Panc1 (cell line): ENCODE measurements around the gene TEX26.

Experiments
- POLR2AphosphoS5 ChIP-seq: IDR thresholded peaks from 2 replicates; pipeline ENCODE4 v1.6.1; 2012; ENCODE audit warnings: mild to moderate bottlenecking, low read depth, low read length, moderate library complexity
- SIN3A ChIP-seq: IDR thresholded peaks from 2 replicates; pipeline ENCODE4 v1.6.1; 2012; ENCODE audit warnings: low read depth, mild to moderate bottlenecking, low read length, moderate library complexity, borderline replicate concordance; ENCODE audit not compliant: insufficient read depth
- TF ChIP-seq, protein P1 (sequence below): fragments of 450-650 bp; IDR thresholded peaks from 2 replicates; pipeline ENCODE4 v1.5.1; 2017; ENCODE audit warnings: mild to moderate bottlenecking
- TF ChIP-seq, protein P2 (sequence below), 2 experiments: IDR thresholded peaks; 2 replicates each; pipeline ENCODE4 v1.6.1; 2011 to 2012; ENCODE audit warnings: low read depth in 2 of 2, control low read depth in 1 of 2, low read length in 1 of 2, mild to moderate bottlenecking in 1 of 2, moderate library complexity in 1 of 2; ENCODE audit not compliant: insufficient read depth in 1 of 2

DNA sequence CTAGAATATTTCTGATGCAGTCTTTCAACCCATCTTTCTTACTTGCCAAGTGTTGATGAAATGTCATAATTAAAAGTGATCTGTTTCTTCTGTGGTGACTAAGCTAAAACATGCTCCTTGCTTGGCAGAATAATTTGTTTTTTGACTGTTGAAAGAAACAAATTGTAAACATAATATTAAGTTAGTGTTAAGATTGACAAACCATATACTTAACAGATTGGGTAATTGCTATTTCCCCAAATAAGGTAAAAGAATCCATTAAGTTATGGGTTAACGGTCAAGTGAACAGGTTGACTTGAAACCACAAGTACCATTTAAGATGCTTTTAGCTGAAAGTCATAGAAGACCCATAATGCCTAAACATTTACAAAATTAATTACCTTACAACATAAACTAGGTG, 62.9 kb downstream of the TEX26 start:
- TF ChIP-seq, protein P1, sequence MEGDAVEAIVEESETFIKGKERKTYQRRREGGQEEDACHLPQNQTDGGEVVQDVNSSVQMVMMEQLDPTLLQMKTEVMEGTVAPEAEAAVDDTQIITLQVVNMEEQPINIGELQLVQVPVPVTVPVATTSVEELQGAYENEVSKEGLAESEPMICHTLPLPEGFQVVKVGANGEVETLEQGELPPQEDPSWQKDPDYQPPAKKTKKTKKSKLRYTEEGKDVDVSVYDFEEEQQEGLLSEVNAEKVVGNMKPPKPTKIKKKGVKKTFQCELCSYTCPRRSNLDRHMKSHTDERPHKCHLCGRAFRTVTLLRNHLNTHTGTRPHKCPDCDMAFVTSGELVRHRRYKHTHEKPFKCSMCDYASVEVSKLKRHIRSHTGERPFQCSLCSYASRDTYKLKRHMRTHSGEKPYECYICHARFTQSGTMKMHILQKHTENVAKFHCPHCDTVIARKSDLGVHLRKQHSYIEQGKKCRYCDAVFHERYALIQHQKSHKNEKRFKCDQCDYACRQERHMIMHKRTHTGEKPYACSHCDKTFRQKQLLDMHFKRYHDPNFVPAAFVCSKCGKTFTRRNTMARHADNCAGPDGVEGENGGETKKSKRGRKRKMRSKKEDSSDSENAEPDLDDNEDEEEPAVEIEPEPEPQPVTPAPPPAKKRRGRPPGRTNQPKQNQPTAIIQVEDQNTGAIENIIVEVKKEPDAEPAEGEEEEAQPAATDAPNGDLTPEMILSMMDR, result no peak
- TF ChIP-seq POLR2AphosphoS5, result no peak
- no peak for TF ChIP-seq SIN3A
- TF ChIP-seq, protein P2, sequence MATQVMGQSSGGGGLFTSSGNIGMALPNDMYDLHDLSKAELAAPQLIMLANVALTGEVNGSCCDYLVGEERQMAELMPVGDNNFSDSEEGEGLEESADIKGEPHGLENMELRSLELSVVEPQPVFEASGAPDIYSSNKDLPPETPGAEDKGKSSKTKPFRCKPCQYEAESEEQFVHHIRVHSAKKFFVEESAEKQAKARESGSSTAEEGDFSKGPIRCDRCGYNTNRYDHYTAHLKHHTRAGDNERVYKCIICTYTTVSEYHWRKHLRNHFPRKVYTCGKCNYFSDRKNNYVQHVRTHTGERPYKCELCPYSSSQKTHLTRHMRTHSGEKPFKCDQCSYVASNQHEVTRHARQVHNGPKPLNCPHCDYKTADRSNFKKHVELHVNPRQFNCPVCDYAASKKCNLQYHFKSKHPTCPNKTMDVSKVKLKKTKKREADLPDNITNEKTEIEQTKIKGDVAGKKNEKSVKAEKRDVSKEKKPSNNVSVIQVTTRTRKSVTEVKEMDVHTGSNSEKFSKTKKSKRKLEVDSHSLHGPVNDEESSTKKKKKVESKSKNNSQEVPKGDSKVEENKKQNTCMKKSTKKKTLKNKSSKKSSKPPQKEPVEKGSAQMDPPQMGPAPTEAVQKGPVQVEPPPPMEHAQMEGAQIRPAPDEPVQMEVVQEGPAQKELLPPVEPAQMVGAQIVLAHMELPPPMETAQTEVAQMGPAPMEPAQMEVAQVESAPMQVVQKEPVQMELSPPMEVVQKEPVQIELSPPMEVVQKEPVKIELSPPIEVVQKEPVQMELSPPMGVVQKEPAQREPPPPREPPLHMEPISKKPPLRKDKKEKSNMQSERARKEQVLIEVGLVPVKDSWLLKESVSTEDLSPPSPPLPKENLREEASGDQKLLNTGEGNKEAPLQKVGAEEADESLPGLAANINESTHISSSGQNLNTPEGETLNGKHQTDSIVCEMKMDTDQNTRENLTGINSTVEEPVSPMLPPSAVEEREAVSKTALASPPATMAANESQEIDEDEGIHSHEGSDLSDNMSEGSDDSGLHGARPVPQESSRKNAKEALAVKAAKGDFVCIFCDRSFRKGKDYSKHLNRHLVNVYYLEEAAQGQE (IDR thresholded peaks at IDR 0.05; ENCODE audit: insufficient read depth in 1 of 2, low read depth in 2 of 2, low read length in 1 of 2), result no peak
